Erythroblast (primary cell): ENCODE measurements around the gene EP400.

Source experiments
- GATA1 ChIP-seq: IDR thresholded peaks from 2 replicates; pipeline ENCODE4 v1.6.1; 2011; ENCODE audit warnings: low read depth, mild to moderate bottlenecking, control low read depth, low read length, moderate library complexity
- POLR2A ChIP-seq: IDR thresholded peaks from 2 replicates; pipeline ENCODE4 v1.6.1; 2011; ENCODE audit warnings: mild to moderate bottlenecking, low read length

DNA sequence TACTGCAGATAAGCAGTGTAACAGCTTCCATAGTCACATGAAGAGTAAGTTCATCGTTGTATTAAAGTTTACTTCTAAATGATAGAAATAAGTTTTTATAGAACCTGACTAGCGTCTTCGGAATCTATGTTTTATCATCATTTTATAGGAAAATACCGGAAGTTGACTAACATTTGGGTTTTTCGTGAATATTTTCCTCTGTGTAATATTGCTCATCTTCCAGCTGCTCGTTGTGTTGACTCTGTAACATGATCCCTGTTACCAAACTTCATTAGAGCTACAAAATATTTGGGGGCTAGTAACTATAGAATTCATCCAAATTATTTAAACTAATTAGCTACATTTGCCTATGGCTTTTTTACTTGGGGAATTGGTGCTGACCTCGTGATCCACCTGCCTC, 157.2 kb downstream of the EP400 start:
- no peak for TF ChIP-seq POLR2A
- no peak for TF ChIP-seq GATA1
